GM18517 (cell line): ENCODE results near the gene KLK2.

Source experiments
- ATAC-seq: cut with Tn5 transposase; IDR thresholded peaks from one replicate; pipeline ENCODE4 v1.9.1; 2021; ENCODE audit warnings: mild to moderate bottlenecking, moderate library complexity; ENCODE audit not compliant: unreplicated experiment

Gene KLK2

GRCh38 chr19:50921426-50922316 lies 48.4 kb downstream of the KLK2 start:
- ATAC-seq: peak; percentile 13

- peak; percentile 57 for ATAC-seq
Measured at GRCh38 chr19:50922317-50922853, 49.1 kb downstream of the KLK2 start.

GRCh38 chr19:50924586-50924985 lies 51.3 kb downstream of the KLK2 start:
- ATAC-seq: no peak

- no peak for ATAC-seq
Measured at GRCh38 chr19:50925734-50926133, 52.5 kb downstream of the KLK2 start.

- ATAC-seq: no peak
Measured at GRCh38 chr19:50926144-50926543, 52.9 kb downstream of the KLK2 start.

- ATAC-seq: no peak
Measured at GRCh38 chr19:50928831-50929230, 55.6 kb downstream of the KLK2 start.
